ENCODE results near the gene CD8B.
"Not testable (repeated sequence)": the region's sequence is repeated elsewhere in the genome, so short reads cannot be mapped to it uniquely, and the experiment has no call there.

The CD8B gene

GRCh38 chr2:86861628-86862379 lies at the start of gene CD8B:
Gene CD8B, minus strand, starts transcription at chr2:86861886. Its CDS starts 21 bp downstream, at chr2:86861865.
- not testable (repeated sequence) for DNase-seq

DNA sequence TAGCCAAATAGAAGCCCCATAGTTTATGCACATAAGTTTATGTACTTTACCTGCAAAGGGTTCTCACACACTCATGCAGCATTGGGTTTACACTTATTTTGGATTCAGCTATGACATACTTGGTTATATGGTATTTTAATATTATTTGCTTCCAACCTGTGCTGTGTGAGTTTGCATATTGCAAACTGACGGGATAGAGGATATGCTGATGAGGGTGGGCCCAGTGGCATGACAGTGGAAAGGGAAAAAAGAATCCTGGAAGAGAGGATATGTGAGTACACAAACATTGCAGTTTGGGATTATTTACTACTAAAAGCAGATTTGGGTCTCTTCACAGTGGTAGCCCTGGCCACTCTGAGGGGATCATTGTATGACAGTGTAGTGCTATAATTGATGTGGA lies 44.2 kb upstream of the CD8B start:
- not testable (repeated sequence) for DNase-seq

- not testable (repeated sequence) for DNase-seq
These were observed 39.0 kb upstream of the CD8B start for GRCh38 chr2:86900687-86901086.

- DNase-seq, result not testable (repeated sequence)
These were observed 24.3 kb upstream of the CD8B start for GRCh38 chr2:86886026-86886425.

DNA sequence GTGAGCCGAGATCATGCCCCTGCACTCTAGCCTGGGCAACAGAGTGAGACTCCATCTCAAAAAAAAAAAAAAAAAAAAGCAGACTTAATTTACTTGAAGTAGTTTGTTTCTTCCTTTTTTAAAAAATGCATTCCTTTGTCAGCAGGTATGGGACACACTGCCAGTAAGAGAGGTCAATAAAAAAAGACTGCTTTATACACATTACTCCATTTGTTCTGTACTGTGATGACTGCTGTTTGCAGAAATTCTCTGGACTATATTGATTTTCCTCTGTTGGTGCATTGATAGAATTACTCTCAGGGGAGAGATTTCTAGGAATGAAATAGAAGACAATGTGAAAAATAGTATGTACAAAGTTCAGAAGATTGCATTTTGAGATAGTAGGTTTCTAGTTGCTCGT lies 21.2 kb upstream of the CD8B start:
- not testable (repeated sequence) for DNase-seq

GRCh38 chr2:86882118-86882665 lies 20.5 kb upstream of the CD8B start:
- DNase-seq, result not testable (repeated sequence)

- DNase-seq, result not testable (repeated sequence)
These were observed 17.3 kb upstream of the CD8B start for GRCh38 chr2:86878986-86879385.

GRCh38 chr2:86870941-86871340 lies 9.3 kb upstream of the CD8B start:
- DNase-seq, result not testable (repeated sequence)

DNA sequence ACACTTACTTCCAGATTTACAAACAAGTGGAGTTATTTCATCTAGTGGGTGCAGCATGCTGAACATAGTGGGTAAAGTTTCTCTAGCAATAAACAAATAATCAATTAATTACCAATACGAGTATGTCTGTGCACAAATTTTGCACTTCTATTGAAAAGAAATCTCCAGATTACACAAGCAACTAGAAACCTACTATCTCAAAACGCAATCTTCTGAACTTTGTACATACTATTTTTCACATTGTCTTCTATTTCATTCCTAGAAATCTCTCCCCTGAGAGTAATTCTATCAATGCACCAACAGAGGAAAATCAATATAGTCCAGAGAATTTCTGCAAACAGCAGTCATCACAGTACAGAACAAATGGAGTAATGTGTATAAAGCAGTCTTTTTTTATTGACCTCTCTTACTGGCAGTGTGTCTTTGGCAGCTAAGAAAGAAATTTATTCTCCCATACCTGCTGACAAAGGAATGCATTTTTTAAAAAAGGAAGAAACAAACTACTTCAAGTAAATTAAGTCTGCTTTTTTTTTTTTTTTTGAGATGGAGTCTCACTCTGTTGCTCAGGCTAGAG lies 7.3 kb upstream of the CD8B start:
- DNase-seq, result not testable (repeated sequence)

DNA sequence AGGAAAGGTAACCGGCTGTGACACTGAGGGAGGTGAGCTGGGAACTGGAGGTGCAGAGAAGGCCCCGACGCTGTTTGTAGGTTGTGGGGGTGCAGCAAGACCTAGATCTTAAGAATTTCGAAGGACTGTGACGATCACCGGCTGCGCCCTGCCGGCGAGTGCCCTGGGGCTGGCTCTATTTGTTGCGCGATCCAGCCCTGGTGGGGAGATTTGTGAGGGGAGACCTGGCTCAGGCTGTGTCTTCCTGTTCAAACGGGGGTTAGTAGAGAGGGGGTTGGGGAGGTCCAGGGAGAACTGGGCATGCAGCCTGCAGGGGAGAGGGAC lies 656 bp upstream of the CD8B start:
- not testable (repeated sequence) for DNase-seq

GRCh38 chr2:86861175-86861574 lies 511 bp downstream of the CD8B start:
- DNase-seq, result not testable (repeated sequence)

GRCh38 chr2:86860573-86860972 lies 1.1 kb downstream of the CD8B start:
- DNase-seq, result not testable (repeated sequence)

- not testable (repeated sequence) for DNase-seq
These were observed 4.0 kb downstream of the CD8B start for GRCh38 chr2:86857688-86858087.

DNA sequence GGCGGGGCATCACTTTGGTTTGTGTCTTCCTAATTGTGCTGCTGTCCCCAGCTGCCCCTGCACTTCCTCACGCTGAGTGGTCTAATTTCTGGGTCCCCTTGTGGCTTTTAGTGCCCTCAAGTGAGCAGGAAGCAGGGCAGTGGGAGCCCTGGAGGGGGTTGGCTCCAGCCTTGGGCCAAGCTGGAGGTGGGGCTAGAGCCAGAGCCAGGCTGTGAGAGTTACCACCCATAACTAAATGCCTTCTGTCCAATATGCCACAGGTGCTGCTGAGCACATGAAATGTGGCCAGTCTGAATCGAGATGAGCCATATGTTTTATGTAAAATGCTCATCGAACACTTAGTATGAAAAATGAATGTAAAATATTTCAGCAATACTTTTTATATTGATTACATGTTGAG lies 5.2 kb downstream of the CD8B start:
- not testable (repeated sequence) for DNase-seq

- DNase-seq, result not testable (repeated sequence)
These were observed 5.7 kb downstream of the CD8B start for GRCh38 chr2:86855981-86856380.

DNA sequence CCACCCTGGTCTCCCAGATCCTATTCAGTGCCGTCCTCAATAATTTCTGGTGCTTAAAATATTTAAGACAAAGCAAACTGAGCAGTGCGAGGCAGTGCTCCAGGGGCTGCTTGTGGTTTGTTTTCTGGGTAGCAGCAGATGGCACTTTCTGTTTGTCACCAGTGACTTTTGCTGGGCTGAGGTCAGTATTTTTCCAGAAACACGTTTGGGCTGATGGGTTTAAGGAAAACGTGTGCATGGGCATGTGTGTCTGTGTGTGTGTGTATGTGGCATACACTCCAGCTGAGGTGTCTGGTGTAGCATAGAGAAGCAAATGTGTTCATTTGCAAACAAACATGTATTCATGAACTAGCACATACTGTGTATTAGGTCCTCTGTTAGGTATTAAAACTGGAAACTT lies 10.1 kb downstream of the CD8B start:
- DNase-seq, result not testable (repeated sequence)

GRCh38 chr2:86842607-86843234 lies 19.0 kb downstream of the CD8B start:
- DNase-seq, result not testable (repeated sequence)

DNA sequence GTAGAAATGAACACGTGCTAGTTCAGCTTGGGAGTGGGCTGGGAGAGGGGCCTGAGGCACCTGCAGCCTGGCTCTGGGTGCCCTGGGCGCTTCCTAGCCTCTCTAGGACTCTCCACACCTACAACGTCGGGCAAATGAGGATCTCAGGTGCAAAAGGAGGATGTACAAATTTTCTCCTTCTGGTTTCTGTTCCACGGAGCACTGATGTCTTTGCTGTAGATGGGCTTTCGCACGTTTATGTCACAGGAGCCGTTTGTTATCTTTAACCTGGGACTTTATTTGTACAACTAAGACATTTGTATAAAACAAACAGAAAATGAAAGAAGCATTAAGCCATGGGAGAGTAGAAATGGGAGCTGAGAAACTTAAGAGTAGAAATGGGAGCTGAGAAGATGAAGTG lies 20.4 kb downstream of the CD8B start:
- not testable (repeated sequence) for DNase-seq

DNA sequence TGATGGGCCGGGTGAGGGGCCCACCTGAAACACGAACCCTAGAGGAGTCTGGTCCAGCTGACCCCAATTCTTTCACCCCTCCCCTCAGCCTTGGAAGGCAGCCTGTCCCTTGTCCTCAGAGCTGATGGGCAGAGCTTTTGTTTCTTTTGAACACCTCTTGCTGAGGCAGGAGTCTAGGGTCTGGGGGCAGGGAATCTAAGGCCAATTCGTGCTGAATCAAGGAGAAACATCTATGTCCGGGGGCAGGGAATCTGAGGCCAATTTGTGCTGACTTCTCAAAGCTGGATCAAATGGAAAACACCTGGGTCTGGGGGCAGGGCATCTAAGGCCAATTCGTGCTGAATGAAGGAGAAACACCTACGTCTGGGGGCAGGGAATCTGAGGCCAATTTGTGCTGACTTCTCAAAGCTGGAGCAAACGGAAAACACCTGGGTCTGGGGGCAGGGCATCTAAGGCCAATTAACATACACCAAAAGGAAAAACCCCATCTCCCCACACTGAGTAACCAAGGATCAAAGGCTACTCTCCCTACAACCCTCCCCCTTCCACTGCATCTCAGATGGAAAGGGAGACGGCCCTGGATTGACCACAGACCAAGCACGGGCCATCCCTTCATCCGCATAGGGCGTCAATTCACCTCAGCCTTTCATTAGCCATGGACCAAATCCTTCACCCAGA lies 21.7 kb downstream of the CD8B start:
- DNase-seq, result not testable (repeated sequence)

DNA sequence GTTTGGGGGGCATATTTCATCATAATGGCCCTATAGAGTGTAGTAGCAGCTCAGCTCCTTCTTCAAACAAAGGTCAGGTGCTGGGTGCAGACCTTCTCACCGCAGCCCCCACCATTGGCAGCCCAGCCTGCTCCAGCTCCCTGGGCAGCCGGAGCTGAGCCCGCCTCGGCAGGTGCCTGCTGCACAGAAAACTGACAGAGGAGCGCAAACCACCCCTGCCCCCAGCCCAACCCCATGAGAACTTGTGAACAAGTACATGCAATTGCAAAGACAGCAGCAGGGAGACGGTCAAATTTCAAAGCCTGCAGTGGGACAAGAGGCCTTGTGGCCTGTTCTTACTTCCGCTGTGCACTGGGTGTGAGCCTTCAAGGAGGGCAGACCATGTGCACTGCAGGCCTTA lies 22.2 kb downstream of the CD8B start:
- DNase-seq, result not testable (repeated sequence)

GRCh38 chr2:86837714-86838113 lies 24.0 kb downstream of the CD8B start:
- not testable (repeated sequence) for DNase-seq

- DNase-seq, result peak; percentile 55
These were observed 24.6 kb downstream of the CD8B start for GRCh38 chr2:86836915-86837695.
